GM18526 (cell line): ENCODE data around the gene PDE1A.

Experiments used
- POLR2A ChIP-seq: IDR thresholded peaks from 3 replicates; pipeline ENCODE4 v1.6.1; 2011; ENCODE audit not compliant: insufficient read length; ENCODE audit errors: extremely low read depth

The PDE1A gene

DNA sequence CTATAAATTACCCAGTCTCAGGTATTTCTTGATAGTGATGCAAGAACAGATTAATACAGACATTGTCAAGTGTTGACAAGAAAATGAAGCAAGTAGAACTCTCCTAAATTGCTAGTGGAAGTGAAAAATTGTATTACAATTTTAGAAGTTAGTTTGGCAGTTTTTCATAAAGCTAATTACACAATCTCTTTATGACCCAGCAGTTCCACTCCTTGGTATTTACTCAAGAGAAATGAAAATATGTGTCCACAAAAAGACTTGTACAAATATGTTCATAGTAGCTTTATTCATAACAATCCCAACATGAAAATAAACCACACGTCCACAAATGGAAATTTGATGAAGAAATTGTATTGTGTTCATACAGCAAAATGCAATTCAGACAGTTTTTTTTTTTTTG, 49.4 kb downstream of the PDE1A start:
- no peak for TF ChIP-seq POLR2A

- TF ChIP-seq POLR2A, result no peak
Observed at GRCh38 chr2:182375862-182376261, 51.0 kb downstream of the PDE1A start.

DNA sequence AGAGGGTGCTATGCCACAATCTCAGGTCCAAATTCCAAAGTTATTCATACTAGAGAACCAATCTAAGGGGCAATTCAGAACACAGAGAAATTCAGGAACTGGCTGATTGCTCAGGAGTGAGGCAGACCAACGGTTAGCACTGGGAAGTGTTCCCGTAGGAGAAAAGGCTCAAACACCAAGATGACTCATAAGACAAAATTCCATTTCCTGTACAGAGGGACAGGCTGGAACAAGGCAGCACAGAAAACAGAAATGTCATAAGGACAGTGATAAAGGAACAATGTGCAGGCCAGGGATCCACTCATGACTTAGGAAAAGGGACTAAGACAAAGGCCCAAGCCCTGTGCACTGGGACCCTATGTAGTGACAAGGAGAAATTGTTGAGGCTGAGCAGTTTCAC, 54.2 kb downstream of the PDE1A start:
- TF ChIP-seq POLR2A, result no peak

GRCh38 chr2:182368996-182369395, 57.8 kb downstream of the PDE1A start:
- TF ChIP-seq POLR2A, result no peak

DNA sequence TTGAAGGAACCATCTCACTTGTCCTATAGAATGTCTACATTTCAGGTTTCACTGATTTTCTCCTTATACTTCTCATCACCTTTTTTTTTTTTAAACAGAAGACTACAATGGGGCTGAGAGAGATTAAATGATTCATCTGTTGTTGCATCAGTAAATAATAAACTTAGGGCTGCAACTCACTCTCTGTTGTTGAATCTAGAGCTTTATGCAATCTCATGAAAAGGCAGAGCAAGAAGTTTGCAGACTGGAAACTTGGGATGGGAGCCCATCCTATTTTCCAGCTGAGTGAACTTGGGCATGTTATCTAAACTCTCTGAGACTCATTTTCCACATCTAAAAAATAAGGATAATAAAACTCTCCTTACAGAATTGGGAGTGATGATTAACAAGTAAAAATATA, 58.4 kb downstream of the PDE1A start:
- no peak for TF ChIP-seq POLR2A

DNA sequence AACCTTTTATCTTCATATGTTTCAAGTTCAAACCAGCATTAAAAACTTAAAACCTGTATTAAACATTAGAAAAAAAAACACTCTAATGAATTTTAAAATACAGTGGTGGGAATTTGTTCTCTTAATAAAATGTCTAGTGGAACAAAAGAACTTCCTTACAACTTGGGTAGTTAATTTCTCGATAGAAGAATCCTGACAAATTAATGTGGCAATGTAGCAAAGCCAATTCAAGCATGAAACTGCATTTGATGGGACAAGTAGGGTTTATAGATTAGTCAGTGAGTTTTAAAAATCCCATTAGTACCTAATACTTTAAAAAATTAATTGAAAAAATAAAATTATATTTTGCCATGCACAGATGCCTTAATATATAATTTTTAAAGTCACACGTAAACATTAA, 59.4 kb downstream of the PDE1A start:
- no peak for TF ChIP-seq POLR2A

- no peak for TF ChIP-seq POLR2A
Observed at GRCh38 chr2:182366628-182367027, 60.2 kb downstream of the PDE1A start.

DNA sequence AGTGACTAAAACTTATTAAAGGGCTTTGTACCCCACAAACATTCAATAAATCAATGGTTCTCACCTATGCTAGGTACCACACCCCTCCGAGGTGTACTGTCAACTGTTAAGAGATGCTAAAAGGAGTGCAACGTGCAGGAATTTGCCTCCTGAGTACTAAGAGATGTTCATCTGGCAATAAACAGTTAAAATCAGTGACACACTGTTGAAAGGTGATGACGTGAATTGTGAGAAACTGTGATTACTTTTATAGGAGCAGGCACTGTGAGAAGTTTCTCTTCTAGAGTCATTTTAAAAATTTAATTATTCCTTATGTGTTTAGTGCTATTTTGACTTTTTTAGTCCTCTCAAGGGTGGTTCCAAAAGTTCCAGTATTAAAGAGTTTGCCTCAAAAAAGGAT, 61.0 kb downstream of the PDE1A start:
- no peak for TF ChIP-seq POLR2A

DNA sequence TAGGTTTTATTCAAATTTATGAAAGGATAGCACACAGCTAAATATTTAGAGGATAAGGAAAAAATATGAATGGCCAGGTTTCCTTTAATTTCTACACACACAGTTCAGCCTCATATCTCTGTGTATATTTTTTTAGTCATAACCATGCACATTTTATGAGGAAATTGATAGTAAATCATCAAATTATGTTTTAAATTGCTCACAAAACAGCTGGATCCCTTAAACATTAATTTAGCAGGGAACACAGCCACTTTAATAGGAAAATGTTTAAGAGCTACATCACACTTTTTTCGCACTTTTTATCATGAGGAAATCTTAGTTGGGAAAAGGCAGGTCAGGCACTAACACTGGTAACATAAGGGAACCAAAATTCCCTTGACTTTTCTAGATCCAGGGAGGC, 65.4 kb downstream of the PDE1A start:
- TF ChIP-seq POLR2A, result no peak

DNA sequence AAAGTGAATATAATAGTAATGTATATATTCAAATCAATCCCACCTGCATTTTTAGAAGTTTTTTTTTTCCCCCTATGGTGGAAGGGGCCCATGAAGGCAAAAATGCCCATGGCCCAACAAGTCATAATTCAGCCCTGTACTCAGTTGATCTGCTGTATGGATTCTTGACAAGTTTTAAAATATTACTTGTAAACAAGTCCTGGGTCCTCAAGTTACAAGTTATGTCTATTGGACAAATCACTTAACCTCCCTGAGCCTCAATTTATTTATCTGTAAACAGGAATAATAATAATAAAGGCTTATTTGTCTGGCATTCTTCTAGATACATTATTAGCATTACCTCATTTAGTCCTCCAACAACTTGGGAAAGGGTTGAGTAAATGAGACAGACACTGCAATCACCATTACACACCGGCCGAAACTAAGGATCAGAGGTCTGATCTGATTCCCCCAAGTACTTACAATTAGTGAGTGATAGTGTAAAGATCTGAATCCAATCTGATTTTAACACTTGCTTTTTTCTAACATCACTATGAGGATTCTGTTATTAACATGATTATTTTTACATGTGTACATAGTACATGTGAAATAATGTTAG, 66.1 kb downstream of the PDE1A start:
- TF ChIP-seq POLR2A, result no peak

DNA sequence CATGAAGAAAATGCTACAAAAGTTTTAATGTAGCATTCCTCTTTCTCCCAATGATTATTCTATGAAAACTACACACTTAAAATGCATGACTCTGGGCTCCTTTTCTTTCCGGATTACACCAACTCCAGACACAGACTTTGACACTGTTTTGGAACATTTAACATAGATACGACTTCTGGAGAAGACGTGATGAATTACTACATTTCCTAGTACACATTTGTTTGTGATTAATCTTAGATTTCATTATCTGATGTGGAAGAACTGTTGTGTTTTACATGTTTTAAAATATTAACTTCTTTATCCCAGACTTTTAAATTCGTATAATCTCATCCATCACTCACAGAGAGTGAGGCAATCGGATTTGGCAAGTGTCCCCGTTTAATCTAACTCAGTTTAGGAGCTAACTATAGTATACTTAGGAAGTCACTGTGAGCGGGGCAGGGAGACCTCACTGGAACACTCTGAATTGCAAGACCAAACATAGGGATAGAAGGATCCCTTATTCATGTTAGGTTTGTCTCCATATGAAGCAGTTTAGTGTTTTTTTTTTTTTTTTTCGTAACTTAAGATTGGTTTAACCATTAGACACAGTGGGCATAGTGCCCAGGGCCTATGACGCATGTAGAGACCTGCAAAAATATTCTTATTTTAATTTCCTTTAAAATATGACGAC, 66.7 kb downstream of the PDE1A start:
- TF ChIP-seq POLR2A, result no peak

- no peak for TF ChIP-seq POLR2A
Observed at GRCh38 chr2:182359027-182359989, 67.5 kb downstream of the PDE1A start.

DNA sequence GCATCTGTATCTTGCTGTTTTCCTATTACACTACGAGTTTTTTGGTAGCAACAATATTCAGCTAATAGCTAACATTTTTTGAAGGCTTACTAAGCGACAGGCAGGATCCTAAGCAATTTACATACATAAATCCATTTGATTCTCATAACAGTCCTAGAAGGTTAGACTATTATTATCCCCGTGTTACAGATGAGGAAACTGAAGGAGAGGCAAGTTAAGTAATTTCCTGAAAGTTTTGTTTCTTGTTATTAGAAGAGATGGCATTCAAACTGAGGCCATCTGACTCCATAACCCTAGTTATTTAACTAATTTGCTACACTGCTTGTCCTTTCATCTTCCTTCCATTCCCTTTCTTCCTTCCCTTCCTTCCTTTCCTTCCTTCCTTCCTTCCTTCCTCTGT, 68.2 kb downstream of the PDE1A start:
- no peak for TF ChIP-seq POLR2A

DNA sequence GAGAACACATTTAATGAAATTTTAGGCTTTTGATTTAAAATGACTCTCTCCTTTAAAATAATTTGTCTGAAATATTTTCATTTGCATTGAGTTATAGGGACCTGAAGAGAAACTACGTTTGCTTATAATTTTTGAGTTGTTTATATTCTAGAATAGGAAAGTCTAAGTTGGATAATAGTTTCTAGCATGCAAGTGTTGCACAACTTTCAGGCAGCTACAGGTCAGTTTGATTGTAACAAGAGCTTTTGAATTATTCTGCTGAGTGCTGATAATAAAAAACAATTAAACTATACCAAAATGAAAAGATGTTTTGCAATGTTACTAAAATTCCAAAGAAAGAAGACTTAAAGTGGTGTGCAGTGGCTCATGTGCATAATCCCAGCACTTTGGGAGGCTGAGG, 71.0 kb downstream of the PDE1A start:
- TF ChIP-seq POLR2A, result no peak

GRCh38 chr2:182351427-182351826, 75.4 kb downstream of the PDE1A start:
- TF ChIP-seq POLR2A, result no peak

- no peak for TF ChIP-seq POLR2A
Observed at GRCh38 chr2:182349268-182349667, 77.6 kb downstream of the PDE1A start.
